A673 (cell line): ENCODE results near the gene SERPINA9. TPM values are rescaled to one million over a fixed set of nuclear protein-coding genes. Genes with fewer than 3 reads are reported as not detected.

ENCODE experiments used
- BruUV-seq: library from RNA; stranded (reverse); fragments of 400-500 nt; replicated peaks from 2 replicates; lab custom pipeline; 2021; lab: Mats Ljungman, UMichigan
- CTCF ChIA-PET: fragments of 300-600 bp; sonication (Branson Sonifier 250); formaldehyde crosslinking; loops from one replicate; lab custom pipeline; 2022; ENCODE audit warnings: antibody characterized with exemption; lab: Charles Lee
- POLR2A ChIA-PET: fragments of 300-600 bp; sonication (Branson Sonifier 250); formaldehyde crosslinking; loops from one replicate; lab custom pipeline; 2022; ENCODE audit warnings: antibody characterized with exemption; ENCODE audit not compliant: low non-redundant PET; lab: Charles Lee
- DNase-seq: peaks from one replicate; pipeline ENCODE4 v3.0.0-alpha.2; 2015; ENCODE audit warnings: low spot score
- H3K27ac ChIP-seq: fragments of 200-600 bp; sonication (generic); 2 replicates; pipeline ENCODE4 v1.5.1; 2016; ENCODE audit warnings: mixed run types, low read depth, mild to moderate bottlenecking, mixed read lengths, antibody characterized with exemption, low read length; ENCODE audit not compliant: poor library complexity, severe bottlenecking
- H3K27me3 ChIP-seq: fragments of 200-600 bp; sonication (generic); replicated peaks from 2 replicates; pipeline ENCODE4 v1.6.1; 2017; ENCODE audit warnings: mixed run types, low read depth, mild to moderate bottlenecking, mixed read lengths, antibody characterized with exemption, low read length; ENCODE audit not compliant: insufficient read depth, poor library complexity
- H3K36me3 ChIP-seq: fragments of 200-600 bp; sonication (generic); 2 replicates; pipeline ENCODE4 v1.6.1; 2016; ENCODE audit warnings: mixed run types, mild to moderate bottlenecking, mixed read lengths, antibody characterized with exemption, low read length; ENCODE audit not compliant: insufficient read depth, poor library complexity, severe bottlenecking
- H3K4me1 ChIP-seq: fragments of 200-600 bp; sonication (generic); 2 replicates; pipeline ENCODE4 v1.6.1; 2017; ENCODE audit warnings: mixed run types, mild to moderate bottlenecking, mixed read lengths, antibody characterized with exemption, low read length; ENCODE audit not compliant: insufficient read depth, poor library complexity, severe bottlenecking
- H3K4me3 ChIP-seq: fragments of 200-600 bp; sonication (generic); 2 replicates; pipeline ENCODE4 v1.5.1; 2016; ENCODE audit warnings: low read depth, mixed run types, mild to moderate bottlenecking, mixed read lengths, low read length; ENCODE audit not compliant: poor library complexity, severe bottlenecking
- H3K9me3 ChIP-seq: fragments of 200-600 bp; sonication (generic); 2 replicates; pipeline ENCODE4 v1.6.1; 2016; ENCODE audit warnings: mixed run types, low read depth, mild to moderate bottlenecking, mixed read lengths, antibody characterized with exemption, low read length; ENCODE audit not compliant: poor library complexity, severe bottlenecking
- EZH2 ChIP-seq: fragments of 200-600 bp; sonication (generic); IDR thresholded peaks from 2 replicates; pipeline ENCODE4 v1.6.1; 2017; ENCODE audit warnings: borderline replicate concordance, low read depth, mild to moderate bottlenecking, mixed read lengths, antibody characterized with exemption, low read length; ENCODE audit not compliant: poor library complexity, severe bottlenecking
- intact Hi-C: fragments of 100-400 bp; cut with micrococcal nuclease; formaldehyde crosslinking; loops from one replicate; pipeline ENCODE4 v1.10.0; 2022; ENCODE audit not compliant: unreplicated experiment
- total RNA-seq: library from RNA; stranded (reverse); gene quantifications from 2 replicates; pipeline ENCODE4 v1.2.3, GENCODE V29; 2021
- TF ChIP-seq, protein P1 (sequence below): fragments of 300-800, 200-600 bp; sonication (generic); conservative IDR thresholded peaks from 2 replicates; pipeline ENCODE4 v1.5.1; 2017; ENCODE audit warnings: low read depth, mild to moderate bottlenecking, antibody characterized with exemption, low read length, moderate library complexity, mixed read lengths

SERPINA9 gene
- total RNA-seq, 1 experiment from 2014 or later: not detected

DNA sequence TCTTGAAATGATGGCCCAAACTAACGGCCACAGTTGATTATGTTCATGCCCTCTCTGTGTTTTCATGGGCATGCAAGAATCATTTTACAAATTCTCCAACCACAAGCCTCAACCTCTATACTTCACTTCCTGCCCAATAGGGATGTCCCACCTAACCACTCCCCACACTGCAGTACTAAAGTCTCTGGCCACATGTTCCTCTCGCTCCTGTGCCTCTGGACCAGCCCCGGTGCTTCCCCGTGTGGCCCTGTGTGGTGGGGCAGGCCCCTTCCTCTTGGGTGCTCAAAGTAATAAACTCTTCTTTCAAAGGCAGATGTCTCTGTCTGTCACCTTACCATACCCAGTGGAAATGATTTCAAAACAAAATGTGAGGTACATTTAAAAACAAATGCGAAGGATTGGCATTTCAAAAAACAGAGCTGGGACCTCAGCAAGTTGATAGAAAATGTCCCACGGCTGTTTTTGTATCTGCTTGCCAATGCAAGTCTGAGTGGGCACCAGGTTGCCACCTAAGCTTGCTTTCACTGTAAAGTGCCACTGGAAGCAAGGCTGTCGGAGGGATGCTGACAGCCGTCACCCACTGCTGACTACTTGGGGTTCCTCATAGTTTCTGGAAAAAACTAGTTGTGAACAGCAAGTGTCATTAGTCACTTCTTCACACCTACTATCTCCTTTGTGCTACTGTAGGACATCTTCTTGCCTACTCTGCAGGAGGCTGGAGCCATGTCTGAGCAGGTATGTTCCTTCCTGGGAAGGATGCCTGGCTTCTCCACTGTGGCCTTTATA, 15.2 kb downstream of the SERPINA9 start:
- CTCF ChIA-PET: no interaction called here
- H3K36me3 ChIP-seq: no peaks in the 10 kb centered on the region
- intact Hi-C loops: no loop called here
- DNase-seq: no peak
- no TSS peak for BruUV-seq
- TF ChIP-seq EZH2: no peak
- TF ChIP-seq, protein P1, sequence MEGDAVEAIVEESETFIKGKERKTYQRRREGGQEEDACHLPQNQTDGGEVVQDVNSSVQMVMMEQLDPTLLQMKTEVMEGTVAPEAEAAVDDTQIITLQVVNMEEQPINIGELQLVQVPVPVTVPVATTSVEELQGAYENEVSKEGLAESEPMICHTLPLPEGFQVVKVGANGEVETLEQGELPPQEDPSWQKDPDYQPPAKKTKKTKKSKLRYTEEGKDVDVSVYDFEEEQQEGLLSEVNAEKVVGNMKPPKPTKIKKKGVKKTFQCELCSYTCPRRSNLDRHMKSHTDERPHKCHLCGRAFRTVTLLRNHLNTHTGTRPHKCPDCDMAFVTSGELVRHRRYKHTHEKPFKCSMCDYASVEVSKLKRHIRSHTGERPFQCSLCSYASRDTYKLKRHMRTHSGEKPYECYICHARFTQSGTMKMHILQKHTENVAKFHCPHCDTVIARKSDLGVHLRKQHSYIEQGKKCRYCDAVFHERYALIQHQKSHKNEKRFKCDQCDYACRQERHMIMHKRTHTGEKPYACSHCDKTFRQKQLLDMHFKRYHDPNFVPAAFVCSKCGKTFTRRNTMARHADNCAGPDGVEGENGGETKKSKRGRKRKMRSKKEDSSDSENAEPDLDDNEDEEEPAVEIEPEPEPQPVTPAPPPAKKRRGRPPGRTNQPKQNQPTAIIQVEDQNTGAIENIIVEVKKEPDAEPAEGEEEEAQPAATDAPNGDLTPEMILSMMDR: no peak
- POLR2A ChIA-PET: no interaction called here
- no peaks in the 10 kb centered on the region for H3K9me3 ChIP-seq
- no peak overlapping the region for H3K4me3 ChIP-seq
- peaks cover 6% of the 10 kb centered on the region for H3K27me3 ChIP-seq
- no peak overlapping the region for H3K27ac ChIP-seq
- no peaks in the 10 kb centered on the region for H3K4me1 ChIP-seq

GRCh38 chr14:94458558-94459205, 17.3 kb downstream of the SERPINA9 start:
- Histone ChIP-seq H3K27me3 (no peaks in the 10 kb centered on the region), H3K27ac (no peak overlapping the region), H3K9me3 (no peaks in the 10 kb centered on the region), H3K36me3 (no peaks in the 10 kb centered on the region), H3K4me1 (no peaks in the 10 kb centered on the region), H3K4me3 (no peak overlapping the region)
- ChIA-PET CTCF (no interaction called here), POLR2A (interaction anchor here (0.7 kb wide), 1 partner anchor 455 kb away, joined by 3 read pairs; no protein-coding TSS in a partner anchor)
- peak; percentile 59 for DNase-seq
- TF ChIP-seq, protein P1: no peak
- no peak for TF ChIP-seq EZH2
- no TSS peak for BruUV-seq
- intact Hi-C loops: no loop called here

DNA sequence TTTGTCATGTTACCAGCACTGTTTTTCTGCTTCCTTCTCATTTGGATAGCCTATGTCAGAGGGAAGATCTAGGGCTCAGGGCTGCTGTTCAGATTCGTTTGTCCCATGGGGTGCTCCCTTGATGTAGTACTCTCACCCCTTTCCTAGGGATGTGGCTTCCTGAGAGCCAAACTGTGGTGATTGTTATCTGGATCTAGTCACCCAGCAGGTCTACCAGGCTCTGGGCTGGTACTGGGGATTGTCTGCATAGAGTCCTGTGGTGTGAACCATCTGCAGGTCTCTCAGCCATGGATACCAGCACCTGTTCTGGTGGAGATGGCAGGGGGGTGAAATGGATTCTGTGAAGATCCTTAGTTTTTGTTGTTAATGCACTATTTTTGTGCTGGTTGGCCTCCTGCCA, 17.9 kb downstream of the SERPINA9 start:
- DNase-seq: no peak
- CTCF ChIA-PET: no interaction called here
- no TSS peak for BruUV-seq
- Histone ChIP-seq H3K27ac (no peak overlapping the region), H3K9me3 (no peaks in the 10 kb centered on the region), H3K27me3 (no peaks in the 10 kb centered on the region), H3K4me1 (no peaks in the 10 kb centered on the region), H3K36me3 (no peaks in the 10 kb centered on the region), H3K4me3 (no peak overlapping the region)
- POLR2A ChIA-PET: interaction anchor here (0.7 kb wide), 1 partner anchor 454 kb away, joined by 3 read pairs; no protein-coding TSS in a partner anchor
- TF ChIP-seq, protein P1: no peak
- TF ChIP-seq EZH2: no peak
- intact Hi-C loops: no loop called here
